HepG2 (cell line): ENCODE measurements around the gene FOXR1. TPM values are rescaled to one million over a fixed set of nuclear protein-coding genes. Genes with fewer than 3 reads are reported as not detected.

Experiments used
- FOXP1 ChIP-seq, 2 experiments: fragments of 450-650 bp in 1 of 2; IDR thresholded peaks; 2 replicates each; pipeline ENCODE4 v1.6.1; 2017 to 2018; ENCODE audit warnings: antibody characterized with exemption in 1 of 2
- GATA4 ChIP-seq: sonication (generic); IDR thresholded peaks from 2 replicates; pipeline ENCODE4 v1.6.1; 2016; ENCODE audit warnings: antibody characterized with exemption, low read depth, borderline replicate concordance
- GATAD1 ChIP-seq: IDR thresholded peaks from 2 replicates; pipeline ENCODE4 v1.6.1; 2016; ENCODE audit warnings: missing genetic modification reagents, missing compliant biosample characterization
- MAF1 ChIP-seq: sonication (generic); formaldehyde crosslinking; IDR thresholded peaks from 2 replicates; pipeline ENCODE4 v1.5.0; 2020; ENCODE audit warnings: missing genetic modification reagents, borderline replicate concordance
- MLLT10 ChIP-seq: sonication (generic); formaldehyde crosslinking; IDR thresholded peaks from 2 replicates; pipeline ENCODE4 v1.4.0; 2020; ENCODE audit warnings: missing genetic modification reagents
- NFE2L1 ChIP-seq: sonication (generic); formaldehyde crosslinking; IDR thresholded peaks from 2 replicates; pipeline ENCODE4 v1.4.0; 2020; ENCODE audit warnings: missing genetic modification reagents, mild to moderate bottlenecking, borderline replicate concordance
- PAF1 ChIP-seq: IDR thresholded peaks from 2 replicates; pipeline ENCODE4 v1.6.1; 2016; ENCODE audit warnings: missing genetic modification reagents, missing compliant biosample characterization
- PCBP2 ChIP-seq: fragments of 200-400 bp; formaldehyde crosslinking; optimal IDR thresholded peaks from 2 replicates; pipeline ENCODE3; 2018; ENCODE audit warnings: low read length, low read depth; ENCODE audit not compliant: poor library complexity, severe bottlenecking
- PHB2 ChIP-seq: fragments of 450-650 bp; IDR thresholded peaks from 2 replicates; pipeline ENCODE4 v1.6.1; 2018; ENCODE audit not compliant: partially characterized antibody
- ZBTB20 ChIP-seq: sonication (generic); formaldehyde crosslinking; IDR thresholded peaks from 2 replicates; pipeline ENCODE4 v1.8.1; 2023; ENCODE audit warnings: missing genetic modification reagents, low read depth, mild to moderate bottlenecking, borderline replicate concordance
- ZFP62 ChIP-seq: sonication (generic); formaldehyde crosslinking; IDR thresholded peaks from 2 replicates; pipeline ENCODE4 v1.4.0; 2020; ENCODE audit warnings: missing genetic modification reagents
- ZNF124 ChIP-seq: sonication (generic); formaldehyde crosslinking; IDR thresholded peaks from 2 replicates; pipeline ENCODE4 v1.4.0; 2020; ENCODE audit warnings: missing genetic modification reagents
- ZNF34 ChIP-seq: sonication (generic); formaldehyde crosslinking; IDR thresholded peaks from 2 replicates; pipeline ENCODE4 v1.4.0; 2020; ENCODE audit warnings: mild to moderate bottlenecking, missing genetic modification reagents, borderline replicate concordance
- ZNF510 ChIP-seq: sonication (generic); formaldehyde crosslinking; IDR thresholded peaks from 2 replicates; pipeline ENCODE4 v1.4.0; 2020; ENCODE audit warnings: low read depth, mild to moderate bottlenecking, missing genetic modification reagents
- ZNF703 ChIP-seq: sonication (generic); formaldehyde crosslinking; IDR thresholded peaks from 2 replicates; pipeline ENCODE4 v1.5.1; 2020; ENCODE audit warnings: missing genetic modification reagents, mild to moderate bottlenecking, moderate library complexity, borderline replicate concordance
- ZNF850 ChIP-seq: sonication (generic); formaldehyde crosslinking; conservative IDR thresholded peaks from 2 replicates; pipeline ENCODE4 v1.9.0; 2021; ENCODE audit warnings: mild to moderate bottlenecking, missing genetic modification reagents
- polyA plus RNA-seq, 8 experiments: library from polyadenylated mRNA; depleted of rRNA in 3 of 8; stranded (reverse) in 7 of 8; unstranded in 1 of 8; fragments of >200 nt; fragmentation: Illumina TruSeq in 4 of 8; extraction: Trizol in 4 of 8; gene quantifications; 2 replicates each; pipeline versions ENCODE4 v1.2.1 to v1.2.3, GENCODE V29; 2011 to 2016; ENCODE audit warnings: low read depth in 4 of 8, missing spikeins in 1 of 8, mixed read lengths in 1 of 8; ENCODE audit not compliant: insufficient read depth in 1 of 8
- total RNA-seq, 5 experiments: library from RNA; depleted of rRNA; stranded (reverse); fragments of >200 nt; fragmentation: Illumina TruSeq; extraction: Trizol; gene quantifications; 2 replicates each; pipeline ENCODE4 v1.2.3, GENCODE V29; 2016; ENCODE audit warnings: low read depth in 1 of 5
- TF ChIP-seq, protein P1 (sequence below): sonication (generic); formaldehyde crosslinking; IDR thresholded peaks from 2 replicates; pipeline ENCODE4 v1.8.0; 2022; ENCODE audit warnings: missing genetic modification reagents, low read depth, mild to moderate bottlenecking, borderline replicate concordance
- TF ChIP-seq, protein P2 (sequence below): sonication (generic); formaldehyde crosslinking; IDR thresholded peaks from 2 replicates; pipeline ENCODE4 v1.9.0; 2021; ENCODE audit warnings: missing genetic modification reagents, mild to moderate bottlenecking, borderline replicate concordance
- TF ChIP-seq, protein P3 (sequence below): sonication (generic); formaldehyde crosslinking; conservative IDR thresholded peaks from 2 replicates; pipeline ENCODE4 v1.4.0; 2020; ENCODE audit warnings: missing genetic modification reagents
- TF ChIP-seq, protein P4 (sequence below): sonication (generic); IDR thresholded peaks from 2 replicates; pipeline ENCODE4 v1.6.1; 2016; ENCODE audit warnings: low read depth, borderline replicate concordance
- TF ChIP-seq, protein P5 (sequence below): sonication (generic); formaldehyde crosslinking; IDR thresholded peaks from 2 replicates; pipeline ENCODE4 v1.8.0; 2022; ENCODE audit warnings: mild to moderate bottlenecking, missing genetic modification reagents

FOXR1 gene
- total and polyA plus RNA-seq, 2 of the 13 experiments (the other 11 are each of a cell fraction or from before 2014, with no cell fraction given), result not detected

DNA sequence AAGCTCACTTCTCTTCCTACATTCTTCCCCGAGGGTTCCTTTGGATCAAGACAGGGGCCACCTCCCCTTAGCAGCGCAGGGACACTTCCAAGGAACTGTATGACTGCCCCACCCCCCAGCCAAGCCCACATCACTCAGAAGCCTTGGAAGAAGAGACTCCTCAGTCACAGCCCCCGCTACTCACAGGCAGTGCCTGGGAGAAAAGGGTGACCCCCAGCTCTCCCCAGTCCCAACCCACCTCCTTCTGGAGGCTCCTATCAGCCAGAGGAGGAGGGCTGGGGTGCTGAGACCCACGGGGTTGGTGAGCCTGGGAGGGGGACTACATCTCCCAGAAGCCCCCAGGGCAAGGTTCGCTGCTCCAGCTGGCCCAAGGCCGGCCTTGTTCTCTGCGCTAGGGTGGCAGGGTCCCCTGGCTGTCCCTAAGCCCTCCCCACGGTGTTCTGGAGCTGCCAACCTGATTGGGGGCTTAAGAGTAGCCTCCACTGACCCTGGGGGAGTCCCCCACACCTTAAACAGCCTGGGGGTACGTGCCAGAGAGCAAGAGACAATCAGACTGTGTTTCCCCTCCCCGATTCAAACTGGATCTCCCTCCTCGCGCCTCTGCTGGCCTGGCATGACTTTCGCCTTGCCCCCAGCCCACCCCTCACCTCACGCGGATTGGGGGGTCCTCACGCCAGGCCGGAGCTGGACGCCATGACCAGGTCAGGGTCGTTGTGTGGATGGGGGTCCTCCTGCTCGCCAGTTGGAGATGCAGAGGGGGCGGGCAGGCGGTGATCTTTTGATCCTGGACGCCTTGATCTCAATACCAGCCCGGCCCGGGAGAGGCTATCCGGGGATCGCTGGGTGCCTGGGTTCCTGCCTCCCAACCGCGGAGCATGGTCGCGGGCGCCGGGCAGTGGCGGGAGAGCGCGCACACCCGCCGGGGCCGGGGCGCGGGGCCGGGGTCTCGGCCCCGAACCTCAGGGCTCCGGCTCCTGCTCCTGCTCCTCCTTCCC lies 46.7 kb upstream of the FOXR1 start (continued):
- TF ChIP-seq, protein P1, sequence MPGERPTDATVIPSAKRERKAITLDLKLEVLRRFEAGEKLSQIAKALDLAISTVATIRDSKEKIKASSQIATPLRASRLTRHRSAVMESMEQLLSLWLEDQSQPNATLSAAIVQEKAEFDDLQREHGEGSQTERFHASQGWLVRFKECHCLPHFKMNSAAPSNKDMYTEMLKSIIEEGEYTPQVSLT, result no peak
- no peak for TF ChIP-seq GATA4
- TF ChIP-seq MAF1 (CRISPR knock-in tag), result no peak
- TF ChIP-seq ZNF124 (CRISPR knock-in tag), result no peak; the same call in 1 of the 2 replicates
- TF ChIP-seq ZBTB20, result no peak
- TF ChIP-seq ZNF510 (CRISPR knock-in tag), result no peak
- TF ChIP-seq, protein P2, sequence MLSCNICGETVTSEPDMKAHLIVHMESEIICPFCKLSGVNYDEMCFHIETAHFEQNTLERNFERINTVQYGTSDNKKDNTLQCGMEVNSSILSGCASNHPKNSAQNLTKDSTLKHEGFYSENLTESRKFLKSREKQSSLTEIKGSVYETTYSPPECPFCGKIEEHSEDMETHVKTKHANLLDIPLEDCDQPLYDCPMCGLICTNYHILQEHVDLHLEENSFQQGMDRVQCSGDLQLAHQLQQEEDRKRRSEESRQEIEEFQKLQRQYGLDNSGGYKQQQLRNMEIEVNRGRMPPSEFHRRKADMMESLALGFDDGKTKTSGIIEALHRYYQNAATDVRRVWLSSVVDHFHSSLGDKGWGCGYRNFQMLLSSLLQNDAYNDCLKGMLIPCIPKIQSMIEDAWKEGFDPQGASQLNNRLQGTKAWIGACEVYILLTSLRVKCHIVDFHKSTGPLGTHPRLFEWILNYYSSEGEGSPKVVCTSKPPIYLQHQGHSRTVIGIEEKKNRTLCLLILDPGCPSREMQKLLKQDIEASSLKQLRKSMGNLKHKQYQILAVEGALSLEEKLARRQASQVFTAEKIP (CRISPR knock-in tag), result no peak
- no peak for TF ChIP-seq ZNF703 (CRISPR knock-in tag)
- TF ChIP-seq, protein P3, sequence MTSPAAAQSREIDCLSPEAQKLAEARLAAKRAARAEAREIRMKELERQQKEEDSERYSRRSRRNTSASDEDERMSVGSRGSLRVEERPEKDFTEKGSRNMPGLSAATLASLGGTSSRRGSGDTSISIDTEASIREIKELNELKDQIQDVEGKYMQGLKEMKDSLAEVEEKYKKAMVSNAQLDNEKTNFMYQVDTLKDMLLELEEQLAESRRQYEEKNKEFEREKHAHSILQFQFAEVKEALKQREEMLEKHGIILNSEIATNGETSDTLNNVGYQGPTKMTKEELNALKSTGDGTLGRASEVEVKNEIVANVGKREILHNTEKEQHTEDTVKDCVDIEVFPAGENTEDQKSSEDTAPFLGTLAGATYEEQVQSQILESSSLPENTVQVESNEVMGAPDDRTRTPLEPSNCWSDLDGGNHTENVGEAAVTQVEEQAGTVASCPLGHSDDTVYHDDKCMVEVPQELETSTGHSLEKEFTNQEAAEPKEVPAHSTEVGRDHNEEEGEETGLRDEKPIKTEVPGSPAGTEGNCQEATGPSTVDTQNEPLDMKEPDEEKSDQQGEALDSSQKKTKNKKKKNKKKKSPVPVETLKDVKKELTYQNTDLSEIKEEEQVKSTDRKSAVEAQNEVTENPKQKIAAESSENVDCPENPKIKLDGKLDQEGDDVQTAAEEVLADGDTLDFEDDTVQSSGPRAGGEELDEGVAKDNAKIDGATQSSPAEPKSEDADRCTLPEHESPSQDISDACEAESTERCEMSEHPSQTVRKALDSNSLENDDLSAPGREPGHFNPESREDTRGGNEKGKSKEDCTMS (CRISPR knock-in tag), result no peak
- TF ChIP-seq ZNF34 (CRISPR knock-in tag), result no peak
- no peak for TF ChIP-seq ZFP62 (CRISPR knock-in tag)
- TF ChIP-seq PCBP2, result no peak
- TF ChIP-seq, protein P4, sequence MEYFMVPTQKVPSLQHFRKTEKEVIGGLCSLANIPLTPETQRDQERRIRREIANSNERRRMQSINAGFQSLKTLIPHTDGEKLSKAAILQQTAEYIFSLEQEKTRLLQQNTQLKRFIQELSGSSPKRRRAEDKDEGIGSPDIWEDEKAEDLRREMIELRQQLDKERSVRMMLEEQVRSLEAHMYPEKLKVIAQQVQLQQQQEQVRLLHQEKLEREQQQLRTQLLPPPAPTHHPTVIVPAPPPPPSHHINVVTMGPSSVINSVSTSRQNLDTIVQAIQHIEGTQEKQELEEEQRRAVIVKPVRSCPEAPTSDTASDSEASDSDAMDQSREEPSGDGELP, result peak; percentile 97
- no peak for TF ChIP-seq ZNF850 (CRISPR knock-in tag)
- TF ChIP-seq MLLT10 (CRISPR knock-in tag), result no peak
- peak; percentile 48; the same call in 1 of the 2 replicates for TF ChIP-seq GATAD1 (CRISPR knock-in tag)
- TF ChIP-seq, protein P5, sequence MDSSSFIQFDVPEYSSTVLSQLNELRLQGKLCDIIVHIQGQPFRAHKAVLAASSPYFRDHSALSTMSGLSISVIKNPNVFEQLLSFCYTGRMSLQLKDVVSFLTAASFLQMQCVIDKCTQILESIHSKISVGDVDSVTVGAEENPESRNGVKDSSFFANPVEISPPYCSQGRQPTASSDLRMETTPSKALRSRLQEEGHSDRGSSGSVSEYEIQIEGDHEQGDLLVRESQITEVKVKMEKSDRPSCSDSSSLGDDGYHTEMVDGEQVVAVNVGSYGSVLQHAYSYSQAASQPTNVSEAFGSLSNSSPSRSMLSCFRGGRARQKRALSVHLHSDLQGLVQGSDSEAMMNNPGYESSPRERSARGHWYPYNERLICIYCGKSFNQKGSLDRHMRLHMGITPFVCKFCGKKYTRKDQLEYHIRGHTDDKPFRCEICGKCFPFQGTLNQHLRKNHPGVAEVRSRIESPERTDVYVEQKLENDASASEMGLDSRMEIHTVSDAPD (CRISPR knock-in tag), result no peak
- no peak for TF ChIP-seq FOXP1 (IDR thresholded peaks at IDR 0.05)
- TF ChIP-seq FOXP1 (CRISPR knock-in tag; IDR thresholded peaks at IDR 0.05), result no peak
- TF ChIP-seq PAF1 (CRISPR knock-in tag), result no peak
- TF ChIP-seq PHB2, result no peak
- no peak for TF ChIP-seq NFE2L1
